Caco-2 (cell line): Measurements from ENCODE around the gene ALG9. TPM values are rescaled to one million over a fixed set of nuclear protein-coding genes. Genes with fewer than 3 reads are reported as not detected.

Experiments
- BruUV-seq: library from RNA; stranded (reverse); fragments of 400-500 nt; replicated peaks from 2 replicates; lab custom pipeline; 2021; lab: Mats Ljungman, UMichigan
- CTCF ChIA-PET: fragments of 300-600 bp; sonication (Branson Sonifier 250); formaldehyde crosslinking; loops from one replicate; lab custom pipeline; 2022; ENCODE audit warnings: antibody characterized with exemption; lab: Charles Lee
- POLR2A ChIA-PET: fragments of 300-600 bp; sonication (Branson Sonifier 250); formaldehyde crosslinking; loops from one replicate; lab custom pipeline; 2022; ENCODE audit warnings: antibody characterized with exemption; lab: Charles Lee
- DNase-seq, 2 experiments: peaks; one replicate each; pipeline versions ENCODE4 v3.0.0 to v3.0.0-alpha.2; 2020 to 2022
- H3K27me3 ChIP-seq: replicated peaks from 2 replicates; pipeline ENCODE4 v1.6.0; 2011; ENCODE audit warnings: low read length; ENCODE audit not compliant: control insufficient read depth, insufficient read depth
- H3K36me3 ChIP-seq: 2 replicates; pipeline ENCODE4 v1.5.1; 2011; ENCODE audit warnings: low read length; ENCODE audit not compliant: control insufficient read depth, insufficient read depth
- H3K4me1 ChIP-seq: fragments of 250-450 bp; sonication (Bioruptor Pico); 2 replicates; pipeline ENCODE4 v1.5.1; 2020; ENCODE audit warnings: mild to moderate bottlenecking
- H3K4me3 ChIP-seq: 2 replicates; pipeline ENCODE4 v1.5.1; 2011; ENCODE audit warnings: low read depth, mild to moderate bottlenecking, control low read depth, low read length
- H3K9me3 ChIP-seq: fragments of 250-450 bp; sonication (Bioruptor Pico); 2 replicates; pipeline ENCODE4 v1.5.1; 2020; ENCODE audit warnings: mild to moderate bottlenecking, moderate library complexity
- H3K27ac Mint-ChIP-seq: one replicate; pipeline ENCODE4 v1.8.0; 2022; ENCODE audit warnings: mixed read lengths; ENCODE audit not compliant: unreplicated experiment
- H3K27me3 Mint-ChIP-seq: one replicate; pipeline ENCODE4 v1.8.0; 2022; ENCODE audit warnings: mixed read lengths; ENCODE audit not compliant: insufficient read depth, unreplicated experiment
- H3K36me3 Mint-ChIP-seq: one replicate; pipeline ENCODE4 v1.8.0; 2022; ENCODE audit warnings: mild to moderate bottlenecking, mixed read lengths; ENCODE audit not compliant: insufficient read depth, unreplicated experiment
- H3K4me1 Mint-ChIP-seq: one replicate; pipeline ENCODE4 v1.8.0; 2022; ENCODE audit warnings: low read depth, mixed read lengths; ENCODE audit not compliant: unreplicated experiment
- H3K4me3 Mint-ChIP-seq: one replicate; pipeline ENCODE4 v1.8.0; 2022; ENCODE audit warnings: mild to moderate bottlenecking, moderate library complexity, mixed read lengths; ENCODE audit not compliant: unreplicated experiment
- H3K9me3 Mint-ChIP-seq: one replicate; pipeline ENCODE4 v1.8.0; 2022; ENCODE audit warnings: mixed read lengths; ENCODE audit not compliant: unreplicated experiment
- CTCF ChIP-seq, 2 experiments: fragments of 200-600 bp in 1 of 2; IDR thresholded peaks; 1 replicate in 1 of 2; 2 replicates in 1 of 2; pipeline versions ENCODE4 v1.5.1 to v1.8.0; 2011 to 2022; ENCODE audit warnings: antibody characterized with exemption in 1 of 2, control low read depth in 1 of 2, inconsistent platforms in 1 of 2, low read depth in 1 of 2, low read length in 1 of 2, mild to moderate bottlenecking in 1 of 2, moderate library complexity in 1 of 2; ENCODE audit not compliant: insufficient read depth in 1 of 2, severe bottlenecking in 1 of 2, unreplicated experiment in 1 of 2
- intact Hi-C: fragments of 100-400 bp; cut with micrococcal nuclease; formaldehyde crosslinking; loops from one replicate; pipeline ENCODE4 v1.10.0; 2022; ENCODE audit not compliant: unreplicated experiment
- total RNA-seq: library from RNA; stranded (reverse); gene quantifications from 2 replicates; pipeline ENCODE4 v1.2.3, GENCODE V29; 2022

The ALG9 gene
- total RNA-seq, 1 experiment from 2014 or later = 57.4 TPM

DNA sequence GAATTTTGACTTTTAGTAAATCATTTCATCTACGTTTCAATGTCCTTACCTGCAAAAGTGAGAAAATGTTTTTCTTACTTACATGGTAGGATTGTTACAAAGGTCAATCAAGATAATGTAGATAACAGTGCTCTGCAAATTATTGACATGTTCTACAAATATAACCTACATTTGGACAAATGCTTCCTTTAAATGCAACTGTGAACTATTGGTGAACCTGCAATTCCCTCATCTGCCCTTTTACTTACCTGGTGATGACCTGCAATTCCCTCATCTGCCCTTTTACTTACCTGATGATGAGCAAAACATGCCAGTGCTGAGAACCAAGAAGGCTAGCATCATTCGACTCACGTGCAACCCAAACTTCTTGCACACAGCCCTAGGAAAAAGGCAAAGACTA is 11.1 kb downstream of the ALG9 start:
- Mint-ChIP-seq H3K36me3 (peaks cover 18% of the 10 kb centered on the region), H3K4me1 (no peaks in the 10 kb centered on the region), H3K4me3 (no peak overlapping the region), H3K9me3 (no peaks in the 10 kb centered on the region), H3K27me3 (no peaks in the 10 kb centered on the region), H3K27ac (no peak overlapping the region)
- no peak for TF ChIP-seq CTCF (IDR thresholded peaks at IDR 0.05; ENCODE audit: insufficient read depth in 1 of 2, low read depth in 1 of 2, low read length in 1 of 2, severe bottlenecking in 1 of 2, unreplicated experiment in 1 of 2)
- Histone ChIP-seq H3K36me3 (peaks cover 2% of the 10 kb centered on the region; the same call in 1 of the 2 replicates), H3K4me3 (no peak overlapping the region), H3K9me3 (no peaks in the 10 kb centered on the region), H3K27me3 (no peaks in the 10 kb centered on the region), H3K4me1 (peaks cover 11% of the 10 kb centered on the region)
- CTCF ChIA-PET = interaction anchor here (0.7 kb wide), 1 partner anchor 11 kb away, joined by 4 read pairs; the partner anchor contains the start of gene ALG9
- no TSS peak for BruUV-seq
- no peak for DNase-seq
- intact Hi-C loops = no loop called here
- POLR2A ChIA-PET = no interaction called here

DNA sequence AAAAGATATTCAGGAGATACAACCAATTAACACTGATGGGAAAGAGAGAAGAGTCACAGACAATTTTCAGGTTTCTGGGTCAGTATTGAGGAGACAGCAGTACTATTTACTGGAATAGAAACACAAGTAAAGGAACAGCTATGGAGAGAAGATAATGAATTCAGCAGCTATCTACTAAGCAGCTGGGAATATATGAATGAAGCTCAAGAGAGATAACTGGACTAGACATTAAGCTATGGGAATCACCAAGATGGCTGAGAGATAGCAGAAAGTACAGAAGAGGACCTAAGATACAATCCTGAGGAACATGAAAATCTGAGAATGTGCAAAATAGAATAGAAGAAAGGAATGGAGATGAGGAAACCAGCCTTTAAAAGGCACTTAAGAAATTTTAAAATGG is 15.9 kb downstream of the ALG9 start:
- BruUV-seq = no TSS peak
- H3K36me3 ChIP-seq = peaks cover 2% of the 10 kb centered on the region; the same call in 1 of the 2 replicates
- intact Hi-C loops = no loop called here
- H3K27me3 ChIP-seq = no peaks in the 10 kb centered on the region
- Mint-ChIP-seq H3K36me3 (peaks cover 14% of the 10 kb centered on the region), H3K4me3 (no peak overlapping the region), H3K27me3 (no peaks in the 10 kb centered on the region), H3K4me1 (no peaks in the 10 kb centered on the region), H3K9me3 (no peaks in the 10 kb centered on the region), H3K27ac (no peak overlapping the region)
- ChIA-PET CTCF (no interaction called here), POLR2A (no interaction called here)
- no peak for DNase-seq
- no peaks in the 10 kb centered on the region for H3K9me3 ChIP-seq
- TF ChIP-seq CTCF (IDR thresholded peaks at IDR 0.05; ENCODE audit: insufficient read depth in 1 of 2, low read depth in 1 of 2, low read length in 1 of 2, severe bottlenecking in 1 of 2, unreplicated experiment in 1 of 2) = no peak
- H3K4me3 ChIP-seq = no peak overlapping the region
- peaks cover 9% of the 10 kb centered on the region for H3K4me1 ChIP-seq

DNA sequence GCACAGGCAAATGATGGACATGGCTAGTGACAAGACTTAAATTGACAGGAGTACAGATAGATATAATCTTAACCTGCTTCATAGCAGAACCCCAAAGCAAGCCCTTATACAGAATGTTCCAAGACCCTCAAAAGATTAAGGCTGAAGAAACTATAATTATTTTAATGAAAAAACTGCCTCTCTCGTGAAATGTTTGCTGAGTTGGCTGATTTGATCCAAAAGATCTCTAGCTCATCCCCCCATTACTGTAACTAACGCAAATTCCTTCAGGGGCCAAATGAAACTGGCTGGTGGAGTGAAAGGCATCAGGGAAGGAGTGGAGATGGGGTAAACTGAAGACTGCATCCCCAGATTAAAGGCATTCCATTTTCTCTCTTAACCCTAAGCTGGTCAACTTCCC is 19.3 kb downstream of the ALG9 start:
- peaks cover 12% of the 10 kb centered on the region for H3K36me3 Mint-ChIP-seq
- TF ChIP-seq CTCF (IDR thresholded peaks at IDR 0.05; ENCODE audit: insufficient read depth in 1 of 2, low read depth in 1 of 2, low read length in 1 of 2, severe bottlenecking in 1 of 2, unreplicated experiment in 1 of 2) = no peak
- no peaks in the 10 kb centered on the region for H3K4me1 Mint-ChIP-seq
- no peaks in the 10 kb centered on the region for H3K9me3 ChIP-seq
- no peak overlapping the region for H3K4me3 Mint-ChIP-seq
- H3K36me3 ChIP-seq = peaks cover 2% of the 10 kb centered on the region; the same call in 1 of the 2 replicates
- no peak overlapping the region for H3K4me3 ChIP-seq
- no peaks in the 10 kb centered on the region for H3K27me3 ChIP-seq
- intact Hi-C loops = no loop called here
- ChIA-PET CTCF (interaction anchor here (0.5 to 1.1 kb wide), 6 partner anchors 18 to 290 kb away, joined by 3 to 6 read pairs (median 4); partner anchors contain the start of gene PPP2R1B), POLR2A (no interaction called here)
- no peak for DNase-seq
- H3K4me1 ChIP-seq = no peaks in the 10 kb centered on the region
- no peaks in the 10 kb centered on the region for H3K27me3 Mint-ChIP-seq
- H3K9me3 Mint-ChIP-seq = no peaks in the 10 kb centered on the region
- no TSS peak for BruUV-seq
- no peak overlapping the region for H3K27ac Mint-ChIP-seq
